Suprapubic skin (tissue), 4 donors: Measurements from ENCODE around the gene HS6ST1.

ENCODE experiments used
- CTCF ChIP-seq, 2 donors: fragments of 200-600 bp in 1 of 2; fragments of 450-650 bp in 1 of 2; sonication (generic) in 1 of 2; IDR thresholded peaks; one replicate each; pipeline ENCODE4 v1.5.1; 2016 to 2019; ENCODE audit warnings: antibody characterized with exemption in 2 of 2, mild to moderate bottlenecking in 1 of 2, moderate library complexity in 1 of 2
- EP300 ChIP-seq: sonication (generic); formaldehyde crosslinking; IDR thresholded peaks from one replicate; pipeline ENCODE4 v1.6.1; 2017; ENCODE audit warnings: antibody characterized with exemption
- POLR2A ChIP-seq, 2 donors: fragments of 450-650 bp; IDR thresholded peaks; one replicate each; pipeline ENCODE4 v1.6.1; 2017; ENCODE audit warnings: antibody characterized with exemption in 2 of 2, mild to moderate bottlenecking in 2 of 2, moderate library complexity in 2 of 2
- POLR2AphosphoS5 ChIP-seq, 3 donors: sonication (generic); formaldehyde crosslinking; IDR thresholded peaks; one replicate each; pipeline ENCODE4 v1.6.1; 2017; ENCODE audit warnings: antibody characterized with exemption in 3 of 3

GRCh38 chr2:128315122-128315828 is 3.4 kb downstream of the HS6ST1 start:
- no peak for TF ChIP-seq CTCF (IDR thresholded peaks at IDR 0.05)
- no peak for TF ChIP-seq POLR2A (IDR thresholded peaks at IDR 0.05)
- no peak for TF ChIP-seq POLR2AphosphoS5 (IDR thresholded peaks at IDR 0.05)
- no peak for TF ChIP-seq EP300
